HCT116 (cell line): ENCODE results near the gene RAI1. TPM values are rescaled to one million over a fixed set of nuclear protein-coding genes. Genes with fewer than 3 reads are reported as not detected.

Experiments used
- ATAC-seq: fragments of 200-7000 bp; cut with Tn5 transposase; 2 replicates; pipeline ENCODE4 v1.9.1; 2020; ENCODE audit warnings: mild to moderate bottlenecking, moderate library complexity
- BruUV-seq: library from RNA; stranded (reverse); fragments of 400-500 nt; replicated peaks from 2 replicates; lab custom pipeline; 2021; lab: Mats Ljungman, UMichigan
- CTCF ChIA-PET: fragments of 300-600 bp; sonication (Branson Sonifier 250); formaldehyde crosslinking; loops from one replicate; lab custom pipeline; 2021; ENCODE audit warnings: antibody characterized with exemption; lab: Charles Lee
- POLR2A ChIA-PET: fragments of 300-600, 350-600 bp; sonication (Branson Sonifier 250); formaldehyde crosslinking; loops from one replicate; lab custom pipeline; 2021; ENCODE audit warnings: antibody characterized with exemption; lab: Charles Lee
- RAD21 ChIA-PET, 2 experiments: fragments of 300-600 bp; sonication (Branson Sonifier 250); formaldehyde crosslinking; loops; one replicate each; lab custom pipeline; 2023; ENCODE audit warnings: low total read pairs in 2 of 2; ENCODE audit not compliant: uncharacterized antibody in 2 of 2, unreplicated experiment in 2 of 2, low non-redundant PET in 1 of 2; lab: Charles Lee
- DNase-seq: peaks from one replicate; pipeline ENCODE4 v3.0.0-alpha.2; 2010; ENCODE audit warnings: low read depth, low spot score
- H2AFZ ChIP-seq: fragments of 200-600 bp; shearing (Covaris generic), sonication (generic); 2 replicates; pipeline ENCODE4 v1.6.1; 2017; ENCODE audit warnings: low read depth, mixed run types, mixed read lengths, antibody characterized with exemption, low read length; ENCODE audit not compliant: poor library complexity, severe bottlenecking
- H3K27ac ChIP-seq: 2 replicates; pipeline ENCODE4 v1.5.1; 2012; ENCODE audit warnings: low read depth, low read length
- H3K27me3 ChIP-seq: fragments of 200-600 bp; sonication (generic); 2 replicates; pipeline ENCODE4 v1.6.1; 2016; ENCODE audit warnings: mixed run types, low read length, mixed read lengths; ENCODE audit not compliant: insufficient read depth
- H3K36me3 ChIP-seq, 2 experiments: fragments of 200-500 bp in 1 of 2; fragments of 200-600 bp in 1 of 2; sonication (Bioruptor generic) in 1 of 2; sonication (generic) in 1 of 2; 2 replicates each; pipeline versions ENCODE4 v1.5.1 to v1.6.1; 2014 to 2016; ENCODE audit warnings: low read length in 2 of 2, inconsistent platforms in 1 of 2, mixed read lengths in 1 of 2, mixed run types in 1 of 2; ENCODE audit not compliant: insufficient read depth in 2 of 2, control insufficient read depth in 1 of 2
- H3K4me1 ChIP-seq, 2 experiments: fragments of 200-600 bp in 1 of 2; sonication (generic) in 1 of 2; 2 replicates each; pipeline versions ENCODE4 v1.5.1 to v1.6.1; 2012 to 2017; ENCODE audit warnings: low read length in 2 of 2, inconsistent platforms in 1 of 2, mild to moderate bottlenecking in 1 of 2, mixed read lengths in 1 of 2, mixed run types in 1 of 2, moderate library complexity in 1 of 2; ENCODE audit not compliant: insufficient read depth in 2 of 2, control insufficient read depth in 1 of 2
- H3K4me2 ChIP-seq: fragments of 200-600 bp; sonication (generic); 2 replicates; pipeline ENCODE4 v1.6.1; 2017; ENCODE audit warnings: mixed run types, low read length, mixed read lengths
- H3K4me3 ChIP-seq, 2 experiments: fragments of 200-600 bp in 1 of 2; sonication (generic) in 1 of 2; replicated peaks in 1 of 2; 2 replicates each; pipeline ENCODE4 v1.5.1; 2011 to 2016; ENCODE audit warnings: low read length in 2 of 2, control low read depth in 1 of 2, low read depth in 1 of 2, mild to moderate bottlenecking in 1 of 2, mixed read lengths in 1 of 2, mixed run types in 1 of 2
- H3K79me2 ChIP-seq: fragments of 200-600 bp; sonication (generic); 2 replicates; pipeline ENCODE4 v1.6.1; 2017; ENCODE audit warnings: mild to moderate bottlenecking, mixed run types, low read length, moderate library complexity, mixed read lengths; ENCODE audit not compliant: insufficient read depth
- H3K9ac ChIP-seq: fragments of 200-600 bp; sonication (generic); 2 replicates; pipeline ENCODE4 v1.6.1; 2016; ENCODE audit warnings: low read length, mixed read lengths
- H3K9me2 ChIP-seq: fragments of 200-600 bp; sonication (generic), shearing (Covaris generic); 2 replicates; pipeline ENCODE4 v1.6.1; 2017; ENCODE audit warnings: mixed run types, mild to moderate bottlenecking, moderate library complexity; ENCODE audit not compliant: insufficient read depth
- H3K9me3 ChIP-seq, 2 experiments: fragments of 200-500 bp in 1 of 2; fragments of 200-600 bp in 1 of 2; sonication (Bioruptor generic) in 1 of 2; sonication (generic) in 1 of 2; 2 replicates each; pipeline ENCODE4 v1.6.1; 2014 to 2017; ENCODE audit warnings: low read length in 2 of 2, mixed read lengths in 2 of 2, inconsistent platforms in 1 of 2, low read depth in 1 of 2, mild to moderate bottlenecking in 1 of 2, mixed run types in 1 of 2, moderate library complexity in 1 of 2; ENCODE audit not compliant: control insufficient read depth in 1 of 2, insufficient read depth in 1 of 2
- H4K20me1 ChIP-seq: fragments of 200-600 bp; sonication (generic), shearing (Covaris generic); 2 replicates; pipeline ENCODE4 v1.6.1; 2017; ENCODE audit warnings: mixed run types, mild to moderate bottlenecking, moderate library complexity; ENCODE audit not compliant: insufficient read depth
- CBX3 ChIP-seq: IDR thresholded peaks from 2 replicates; pipeline ENCODE4 v1.6.1; 2012; ENCODE audit warnings: low read depth
- CEBPB ChIP-seq: IDR thresholded peaks from 2 replicates; pipeline ENCODE4 v1.6.1; 2012; ENCODE audit warnings: low read depth
- ELF1 ChIP-seq: IDR thresholded peaks from 2 replicates; pipeline ENCODE4 v1.6.1; 2012; ENCODE audit warnings: low read depth, borderline replicate concordance
- EZH2 ChIP-seq: fragments of 200-600 bp; sonication (generic); IDR thresholded peaks from 2 replicates; pipeline ENCODE4 v1.6.1; 2017; ENCODE audit warnings: antibody characterized with exemption, mixed run types
- EZH2phosphoT487 ChIP-seq: fragments of 200-600 bp; IDR thresholded peaks from 2 replicates; pipeline ENCODE4 v1.6.1; 2018; ENCODE audit warnings: antibody characterized with exemption, borderline replicate concordance
- MAX ChIP-seq: IDR thresholded peaks from 2 replicates; pipeline ENCODE4 v1.6.1; 2012
- POLR2A ChIP-seq: IDR thresholded peaks from 2 replicates; pipeline ENCODE4 v1.7.0; 2011; ENCODE audit warnings: borderline replicate concordance; ENCODE audit not compliant: insufficient read depth, insufficient read length; ENCODE audit errors: extremely low read depth
- POLR2AphosphoS5 ChIP-seq: IDR thresholded peaks from 2 replicates; pipeline ENCODE4 v1.6.1; 2011; ENCODE audit warnings: mild to moderate bottlenecking, low read depth, low read length, moderate library complexity
- RAD21 ChIP-seq: IDR thresholded peaks from 2 replicates; pipeline ENCODE4 v1.6.1; 2012; ENCODE audit warnings: low read depth, mild to moderate bottlenecking
- SIN3A ChIP-seq: IDR thresholded peaks from 2 replicates; pipeline ENCODE4 v1.6.1; 2012; ENCODE audit warnings: low read depth
- TCF7L2 ChIP-seq: IDR thresholded peaks from 2 replicates; pipeline ENCODE4 v1.7.0; 2011; ENCODE audit warnings: borderline replicate concordance, inconsistent platforms; ENCODE audit not compliant: insufficient read depth, insufficient read length; ENCODE audit errors: extremely low read depth
- ZFX ChIP-seq: fragments of 450-650 bp; IDR thresholded peaks from 2 replicates; pipeline ENCODE4 v1.6.1; 2017
- ZNF274 ChIP-seq: fragments of 200-500 bp; sonication (Bioruptor generic); IDR thresholded peaks from 2 replicates; pipeline ENCODE4 v1.6.1; 2014; ENCODE audit warnings: mild to moderate bottlenecking, low read depth, low read length, inconsistent platforms
- intact Hi-C: fragments of 100-400 bp; cut with micrococcal nuclease; formaldehyde crosslinking; loops from 2 replicates; pipeline ENCODE4 v1.10.0; 2022
- total RNA-seq: library from RNA; stranded (reverse); gene quantifications from one replicate; pipeline ENCODE4 v1.2.1, GENCODE V29; 2021; ENCODE audit not compliant: unreplicated experiment
- TF ChIP-seq, protein P1 (sequence below): IDR thresholded peaks from 2 replicates; pipeline ENCODE4 v1.6.1; 2012; ENCODE audit warnings: low read depth
- TF ChIP-seq, protein P2 (sequence below), 3 experiments: fragments of 200-600 bp in 1 of 3; sonication (generic) in 1 of 3; IDR thresholded peaks in 2 of 3; conservative IDR thresholded peaks in 1 of 3; 2 replicates each; pipeline ENCODE4 v1.5.1; 2012 to 2017; ENCODE audit warnings: low read depth in 2 of 3, low read length in 2 of 3, antibody characterized with exemption in 1 of 3, borderline replicate concordance in 1 of 3, control low read depth in 1 of 3, mild to moderate bottlenecking in 1 of 3, mixed read lengths in 1 of 3, mixed run types in 1 of 3, moderate library complexity in 1 of 3; ENCODE audit not compliant: insufficient read depth in 1 of 3
- TF ChIP-seq, protein P3 (sequence below): IDR thresholded peaks from 2 replicates; pipeline ENCODE4 v1.6.1; 2012
- TF ChIP-seq, protein P4 (sequence below): IDR thresholded peaks from 2 replicates; pipeline ENCODE4 v1.6.1; 2011; ENCODE audit warnings: mild to moderate bottlenecking, low read length, moderate library complexity; ENCODE audit not compliant: insufficient replicate concordance; ENCODE audit errors: extremely low read depth

RAI1 gene
- total RNA-seq, 1 experiment from 2014 or later = 38.5 TPM

DNA sequence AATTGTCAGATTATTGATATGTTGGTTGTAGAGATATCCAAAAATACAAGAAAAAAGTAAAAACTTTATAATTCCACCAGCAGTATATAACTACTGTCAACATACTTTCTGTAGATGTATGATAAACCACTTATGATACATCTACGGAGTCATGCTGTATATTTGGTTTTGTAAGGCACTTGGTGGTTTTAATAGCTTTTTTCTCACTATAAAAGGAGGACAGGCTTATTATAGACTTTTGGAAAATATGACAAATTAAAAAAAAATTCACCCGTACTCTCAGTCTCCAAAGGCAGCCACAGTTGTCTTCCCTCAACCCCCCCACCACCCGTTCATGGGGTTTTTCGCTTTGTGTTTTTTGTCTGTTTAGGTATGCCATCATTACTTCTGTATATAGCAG is 14.8 kb downstream of the RAI1 start:
- no TSS peak for BruUV-seq
- intact Hi-C loops = no loop called here
- ChIA-PET RAD21 (interaction anchor here in 1 of 2 experiments (0.7 kb wide), 1 partner anchor 15 kb away, joined by 4 read pairs; no protein-coding TSS in a partner anchor), POLR2A (no interaction called here), CTCF (no interaction called here)
- H3K9me3 ChIP-seq = no peaks in the 10 kb centered on the region
- H3K4me2 ChIP-seq = peak overlapping the region; percentile 99
- peaks cover 54 to 81% of the 10 kb centered on the region in 2 experiments for H3K4me1 ChIP-seq
- no peaks in the 10 kb centered on the region for H3K27me3 ChIP-seq
- ATAC-seq (no peak), DNase-seq (no peak)
- H3K27ac ChIP-seq = peak overlapping the region; percentile 94; the same call in 1 of the 2 replicates
- peak overlapping the region; percentile 91; the same call in 1 of the 2 replicates for H3K9ac ChIP-seq
- H3K79me2 ChIP-seq = peaks cover 94% of the 10 kb centered on the region
- no peaks in the 10 kb centered on the region; the same call in 1 of the 2 replicates for H4K20me1 ChIP-seq
- no peak overlapping the region for H2AFZ ChIP-seq
- no peaks in the 10 kb centered on the region for H3K9me2 ChIP-seq
- no peak overlapping the region for H3K4me3 ChIP-seq
- TF ChIP-seq TCF7L2 = no peak
- TF ChIP-seq EZH2phosphoT487 = no peak
- no peak for TF ChIP-seq EZH2
- no peak for TF ChIP-seq ZFX
- TF ChIP-seq MAX = no peak
- TF ChIP-seq RAD21 = no peak
- TF ChIP-seq, protein P1, sequence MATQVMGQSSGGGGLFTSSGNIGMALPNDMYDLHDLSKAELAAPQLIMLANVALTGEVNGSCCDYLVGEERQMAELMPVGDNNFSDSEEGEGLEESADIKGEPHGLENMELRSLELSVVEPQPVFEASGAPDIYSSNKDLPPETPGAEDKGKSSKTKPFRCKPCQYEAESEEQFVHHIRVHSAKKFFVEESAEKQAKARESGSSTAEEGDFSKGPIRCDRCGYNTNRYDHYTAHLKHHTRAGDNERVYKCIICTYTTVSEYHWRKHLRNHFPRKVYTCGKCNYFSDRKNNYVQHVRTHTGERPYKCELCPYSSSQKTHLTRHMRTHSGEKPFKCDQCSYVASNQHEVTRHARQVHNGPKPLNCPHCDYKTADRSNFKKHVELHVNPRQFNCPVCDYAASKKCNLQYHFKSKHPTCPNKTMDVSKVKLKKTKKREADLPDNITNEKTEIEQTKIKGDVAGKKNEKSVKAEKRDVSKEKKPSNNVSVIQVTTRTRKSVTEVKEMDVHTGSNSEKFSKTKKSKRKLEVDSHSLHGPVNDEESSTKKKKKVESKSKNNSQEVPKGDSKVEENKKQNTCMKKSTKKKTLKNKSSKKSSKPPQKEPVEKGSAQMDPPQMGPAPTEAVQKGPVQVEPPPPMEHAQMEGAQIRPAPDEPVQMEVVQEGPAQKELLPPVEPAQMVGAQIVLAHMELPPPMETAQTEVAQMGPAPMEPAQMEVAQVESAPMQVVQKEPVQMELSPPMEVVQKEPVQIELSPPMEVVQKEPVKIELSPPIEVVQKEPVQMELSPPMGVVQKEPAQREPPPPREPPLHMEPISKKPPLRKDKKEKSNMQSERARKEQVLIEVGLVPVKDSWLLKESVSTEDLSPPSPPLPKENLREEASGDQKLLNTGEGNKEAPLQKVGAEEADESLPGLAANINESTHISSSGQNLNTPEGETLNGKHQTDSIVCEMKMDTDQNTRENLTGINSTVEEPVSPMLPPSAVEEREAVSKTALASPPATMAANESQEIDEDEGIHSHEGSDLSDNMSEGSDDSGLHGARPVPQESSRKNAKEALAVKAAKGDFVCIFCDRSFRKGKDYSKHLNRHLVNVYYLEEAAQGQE = no peak
- no peak for TF ChIP-seq SIN3A
- no peak for TF ChIP-seq ZNF274
- TF ChIP-seq POLR2A = no peak
- TF ChIP-seq CBX3 = no peak
- TF ChIP-seq, protein P2, sequence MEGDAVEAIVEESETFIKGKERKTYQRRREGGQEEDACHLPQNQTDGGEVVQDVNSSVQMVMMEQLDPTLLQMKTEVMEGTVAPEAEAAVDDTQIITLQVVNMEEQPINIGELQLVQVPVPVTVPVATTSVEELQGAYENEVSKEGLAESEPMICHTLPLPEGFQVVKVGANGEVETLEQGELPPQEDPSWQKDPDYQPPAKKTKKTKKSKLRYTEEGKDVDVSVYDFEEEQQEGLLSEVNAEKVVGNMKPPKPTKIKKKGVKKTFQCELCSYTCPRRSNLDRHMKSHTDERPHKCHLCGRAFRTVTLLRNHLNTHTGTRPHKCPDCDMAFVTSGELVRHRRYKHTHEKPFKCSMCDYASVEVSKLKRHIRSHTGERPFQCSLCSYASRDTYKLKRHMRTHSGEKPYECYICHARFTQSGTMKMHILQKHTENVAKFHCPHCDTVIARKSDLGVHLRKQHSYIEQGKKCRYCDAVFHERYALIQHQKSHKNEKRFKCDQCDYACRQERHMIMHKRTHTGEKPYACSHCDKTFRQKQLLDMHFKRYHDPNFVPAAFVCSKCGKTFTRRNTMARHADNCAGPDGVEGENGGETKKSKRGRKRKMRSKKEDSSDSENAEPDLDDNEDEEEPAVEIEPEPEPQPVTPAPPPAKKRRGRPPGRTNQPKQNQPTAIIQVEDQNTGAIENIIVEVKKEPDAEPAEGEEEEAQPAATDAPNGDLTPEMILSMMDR (IDR thresholded peaks at IDR 0.05 in 2 of 3, conservative IDR thresholded peaks at IDR 0.05 in 1 of 3; ENCODE audit: borderline replicate concordance in 1 of 3, insufficient read depth in 1 of 3, low read depth in 2 of 3, low read length in 2 of 3) = no peak
- TF ChIP-seq, protein P3, sequence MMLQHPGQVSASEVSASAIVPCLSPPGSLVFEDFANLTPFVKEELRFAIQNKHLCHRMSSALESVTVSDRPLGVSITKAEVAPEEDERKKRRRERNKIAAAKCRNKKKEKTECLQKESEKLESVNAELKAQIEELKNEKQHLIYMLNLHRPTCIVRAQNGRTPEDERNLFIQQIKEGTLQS = no peak
- no peak for TF ChIP-seq ELF1
- TF ChIP-seq, protein P4, sequence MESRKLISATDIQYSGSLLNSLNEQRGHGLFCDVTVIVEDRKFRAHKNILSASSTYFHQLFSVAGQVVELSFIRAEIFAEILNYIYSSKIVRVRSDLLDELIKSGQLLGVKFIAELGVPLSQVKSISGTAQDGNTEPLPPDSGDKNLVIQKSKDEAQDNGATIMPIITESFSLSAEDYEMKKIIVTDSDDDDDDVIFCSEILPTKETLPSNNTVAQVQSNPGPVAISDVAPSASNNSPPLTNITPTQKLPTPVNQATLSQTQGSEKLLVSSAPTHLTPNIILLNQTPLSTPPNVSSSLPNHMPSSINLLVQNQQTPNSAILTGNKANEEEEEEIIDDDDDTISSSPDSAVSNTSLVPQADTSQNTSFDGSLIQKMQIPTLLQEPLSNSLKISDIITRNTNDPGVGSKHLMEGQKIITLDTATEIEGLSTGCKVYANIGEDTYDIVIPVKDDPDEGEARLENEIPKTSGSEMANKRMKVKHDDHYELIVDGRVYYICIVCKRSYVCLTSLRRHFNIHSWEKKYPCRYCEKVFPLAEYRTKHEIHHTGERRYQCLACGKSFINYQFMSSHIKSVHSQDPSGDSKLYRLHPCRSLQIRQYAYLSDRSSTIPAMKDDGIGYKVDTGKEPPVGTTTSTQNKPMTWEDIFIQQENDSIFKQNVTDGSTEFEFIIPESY = no peak
- no peak for TF ChIP-seq POLR2AphosphoS5
- TF ChIP-seq CEBPB = no peak
- no peaks in the 10 kb centered on the region for H3K36me3 ChIP-seq
